ENCODE results near the gene SMARCAL1. TPM values are rescaled to one million over a fixed set of nuclear protein-coding genes. Genes with fewer than 3 reads are reported as not detected.
"Not testable (repeated sequence)": the region's sequence is repeated elsewhere in the genome, so short reads cannot be mapped to it uniquely, and the experiment has no call there.

The SMARCAL1 gene
- total RNA-seq, 4 donors from 2014 or later, result 11.9 to 18.7 (median 14.8) TPM

DNA sequence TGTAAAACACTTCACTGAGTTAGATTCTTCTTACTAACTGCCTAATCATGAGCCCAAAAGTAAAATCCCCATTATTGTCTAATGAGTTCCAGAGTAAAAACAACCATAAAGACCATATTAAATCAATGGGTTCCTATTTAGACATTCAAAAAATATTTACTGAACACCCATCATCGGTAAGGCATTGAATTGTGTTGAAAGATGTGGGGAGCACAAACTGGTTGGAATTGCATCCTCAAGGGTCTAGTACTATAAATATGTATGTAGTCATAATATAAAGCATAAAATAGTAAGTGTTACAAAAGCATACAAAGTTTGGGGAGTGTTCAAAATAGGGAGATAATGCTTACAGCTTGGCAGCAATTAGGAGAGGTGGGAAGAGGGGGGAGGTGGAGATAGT is 37.0 kb upstream of the SMARCAL1 start:
- TF ChIP-seq POLR2A (IDR thresholded peaks at IDR 0.05), result no peak
- TF ChIP-seq CTCF (IDR thresholded peaks at IDR 0.05), result no peak
- DNase-seq (ENCODE audit: low spot score in 2 of 2), result no peak
- intact Hi-C loops (cut with DNase I; ENCODE audit: low total_unique reads), result no loop called here
- 83 to 85% methylated on average over 1 of the region's 1 CpG for WGBS, 2 donors
- H3K4me3 ChIP-seq (ENCODE audit: low read depth, poor library complexity, severe bottlenecking), result no peak overlapping the region

GRCh38 chr2:216379977-216380376 is 32.3 kb upstream of the SMARCAL1 start:
- WGBS, 2 donors, result 88% methylated on average over 5 of the region's 5 CpGs
- no peak for TF ChIP-seq CTCF (IDR thresholded peaks at IDR 0.05)
- no peak for TF ChIP-seq POLR2A (IDR thresholded peaks at IDR 0.05)
- intact Hi-C loops (cut with DNase I; ENCODE audit: low total_unique reads), result no loop called here
- H3K4me3 ChIP-seq (ENCODE audit: low read depth, poor library complexity, severe bottlenecking), result no peak overlapping the region
- DNase-seq (ENCODE audit: low spot score in 2 of 2), result no peak

DNA sequence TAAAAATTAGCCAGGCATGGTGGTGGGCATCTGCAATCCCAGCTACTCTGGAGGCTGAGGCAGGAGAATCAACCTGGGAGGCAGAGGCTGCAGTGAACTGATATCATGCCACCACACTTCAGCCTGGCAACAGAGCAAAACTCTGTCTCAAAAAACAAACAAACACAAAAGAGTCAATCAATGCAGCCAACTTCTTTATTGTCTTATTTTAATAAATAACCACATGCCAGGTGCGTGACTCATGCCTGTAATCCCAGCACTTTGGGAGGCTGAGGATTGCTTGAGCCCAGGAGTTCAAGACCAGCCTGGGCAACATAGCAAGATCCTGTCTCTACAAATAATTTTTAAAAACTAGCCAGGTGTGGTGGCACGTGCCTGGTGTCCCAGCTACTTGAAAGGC is 27.9 kb upstream of the SMARCAL1 start:
- 78 to 87% methylated on average over 2 of the region's 2 CpGs for WGBS, 2 donors
- DNase-seq (ENCODE audit: low spot score in 2 of 2); H3K4me3 ChIP-seq (ENCODE audit: low read depth, poor library complexity, severe bottlenecking); intact Hi-C loops (cut with DNase I; ENCODE audit: low total_unique reads): not testable (repeated sequence)

- DNase-seq (ENCODE audit: low spot score in 2 of 2), result no peak
- WGBS, 2 donors, result 57 to 60% methylated on average over 2 of the region's 2 CpGs
- intact Hi-C loops (cut with DNase I; ENCODE audit: low total_unique reads), result no loop called here
- H3K4me3 ChIP-seq (ENCODE audit: low read depth, poor library complexity, severe bottlenecking), result no peak overlapping the region
- no peak for TF ChIP-seq CTCF (IDR thresholded peaks at IDR 0.05)
- TF ChIP-seq POLR2A (IDR thresholded peaks at IDR 0.05), result no peak
Measured at GRCh38 chr2:216385478-216385877, 26.8 kb upstream of the SMARCAL1 start.

- 91 to 94% methylated on average over 2 of the region's 2 CpGs for WGBS, 2 donors
- intact Hi-C loops (cut with DNase I; ENCODE audit: low total_unique reads), result no loop called here
- no peak for TF ChIP-seq POLR2A (IDR thresholded peaks at IDR 0.05)
- no peak for TF ChIP-seq CTCF (IDR thresholded peaks at IDR 0.05)
- no peak overlapping the region for H3K4me3 ChIP-seq (ENCODE audit: low read depth, poor library complexity, severe bottlenecking)
- no peak for DNase-seq (ENCODE audit: low spot score in 2 of 2)
Measured at GRCh38 chr2:216387262-216387661, 25.0 kb upstream of the SMARCAL1 start.

GRCh38 chr2:216388046-216388884 is 24.0 kb upstream of the SMARCAL1 start:
- no peak overlapping the region for H3K4me3 ChIP-seq (ENCODE audit: low read depth, poor library complexity, severe bottlenecking)
- WGBS, 2 donors, result 84 to 87% methylated on average over 5 of the region's 5 CpGs
- intact Hi-C loops (cut with DNase I; ENCODE audit: low total_unique reads), result no loop called here
- TF ChIP-seq POLR2A (IDR thresholded peaks at IDR 0.05), result no peak
- no peak for TF ChIP-seq CTCF (IDR thresholded peaks at IDR 0.05)
- DNase-seq (ENCODE audit: low spot score in 2 of 2), result no peak
